Neural cell (in vitro differentiated cells): ENCODE results near the gene DENND1A.

Experiments used
- POLR2AphosphoS5 ChIP-seq: IDR thresholded peaks from 2 replicates; pipeline ENCODE4 v1.6.1; 2012
- RAD21 ChIP-seq: fragments of 450-650 bp; conservative IDR thresholded peaks from 2 replicates; pipeline ENCODE4 v1.6.1; 2014; ENCODE audit warnings: antibody characterized with exemption, mild to moderate bottlenecking, moderate library complexity
- TAF1 ChIP-seq: IDR thresholded peaks from 2 replicates; pipeline ENCODE4 v1.6.1; 2012; ENCODE audit warnings: low read depth
- TF ChIP-seq, protein P1 (sequence below): fragments of 450-650 bp; IDR thresholded peaks from 2 replicates; pipeline ENCODE4 v1.5.1; 2014; ENCODE audit warnings: antibody characterized with exemption, mild to moderate bottlenecking, moderate library complexity; ENCODE audit not compliant: poor library complexity, severe bottlenecking
- TF ChIP-seq, protein P2 (sequence below): IDR thresholded peaks from 2 replicates; pipeline ENCODE4 v1.6.1; 2012; ENCODE audit warnings: borderline replicate concordance

- no peak for TF ChIP-seq TAF1
- TF ChIP-seq, protein P1, sequence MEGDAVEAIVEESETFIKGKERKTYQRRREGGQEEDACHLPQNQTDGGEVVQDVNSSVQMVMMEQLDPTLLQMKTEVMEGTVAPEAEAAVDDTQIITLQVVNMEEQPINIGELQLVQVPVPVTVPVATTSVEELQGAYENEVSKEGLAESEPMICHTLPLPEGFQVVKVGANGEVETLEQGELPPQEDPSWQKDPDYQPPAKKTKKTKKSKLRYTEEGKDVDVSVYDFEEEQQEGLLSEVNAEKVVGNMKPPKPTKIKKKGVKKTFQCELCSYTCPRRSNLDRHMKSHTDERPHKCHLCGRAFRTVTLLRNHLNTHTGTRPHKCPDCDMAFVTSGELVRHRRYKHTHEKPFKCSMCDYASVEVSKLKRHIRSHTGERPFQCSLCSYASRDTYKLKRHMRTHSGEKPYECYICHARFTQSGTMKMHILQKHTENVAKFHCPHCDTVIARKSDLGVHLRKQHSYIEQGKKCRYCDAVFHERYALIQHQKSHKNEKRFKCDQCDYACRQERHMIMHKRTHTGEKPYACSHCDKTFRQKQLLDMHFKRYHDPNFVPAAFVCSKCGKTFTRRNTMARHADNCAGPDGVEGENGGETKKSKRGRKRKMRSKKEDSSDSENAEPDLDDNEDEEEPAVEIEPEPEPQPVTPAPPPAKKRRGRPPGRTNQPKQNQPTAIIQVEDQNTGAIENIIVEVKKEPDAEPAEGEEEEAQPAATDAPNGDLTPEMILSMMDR = no peak
- no peak for TF ChIP-seq POLR2AphosphoS5
- no peak for TF ChIP-seq RAD21
- TF ChIP-seq, protein P2, sequence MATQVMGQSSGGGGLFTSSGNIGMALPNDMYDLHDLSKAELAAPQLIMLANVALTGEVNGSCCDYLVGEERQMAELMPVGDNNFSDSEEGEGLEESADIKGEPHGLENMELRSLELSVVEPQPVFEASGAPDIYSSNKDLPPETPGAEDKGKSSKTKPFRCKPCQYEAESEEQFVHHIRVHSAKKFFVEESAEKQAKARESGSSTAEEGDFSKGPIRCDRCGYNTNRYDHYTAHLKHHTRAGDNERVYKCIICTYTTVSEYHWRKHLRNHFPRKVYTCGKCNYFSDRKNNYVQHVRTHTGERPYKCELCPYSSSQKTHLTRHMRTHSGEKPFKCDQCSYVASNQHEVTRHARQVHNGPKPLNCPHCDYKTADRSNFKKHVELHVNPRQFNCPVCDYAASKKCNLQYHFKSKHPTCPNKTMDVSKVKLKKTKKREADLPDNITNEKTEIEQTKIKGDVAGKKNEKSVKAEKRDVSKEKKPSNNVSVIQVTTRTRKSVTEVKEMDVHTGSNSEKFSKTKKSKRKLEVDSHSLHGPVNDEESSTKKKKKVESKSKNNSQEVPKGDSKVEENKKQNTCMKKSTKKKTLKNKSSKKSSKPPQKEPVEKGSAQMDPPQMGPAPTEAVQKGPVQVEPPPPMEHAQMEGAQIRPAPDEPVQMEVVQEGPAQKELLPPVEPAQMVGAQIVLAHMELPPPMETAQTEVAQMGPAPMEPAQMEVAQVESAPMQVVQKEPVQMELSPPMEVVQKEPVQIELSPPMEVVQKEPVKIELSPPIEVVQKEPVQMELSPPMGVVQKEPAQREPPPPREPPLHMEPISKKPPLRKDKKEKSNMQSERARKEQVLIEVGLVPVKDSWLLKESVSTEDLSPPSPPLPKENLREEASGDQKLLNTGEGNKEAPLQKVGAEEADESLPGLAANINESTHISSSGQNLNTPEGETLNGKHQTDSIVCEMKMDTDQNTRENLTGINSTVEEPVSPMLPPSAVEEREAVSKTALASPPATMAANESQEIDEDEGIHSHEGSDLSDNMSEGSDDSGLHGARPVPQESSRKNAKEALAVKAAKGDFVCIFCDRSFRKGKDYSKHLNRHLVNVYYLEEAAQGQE = no peak
Measured at GRCh38 chr9:123723135-123723875, 206.6 kb downstream of the DENND1A start.
